Endothelial cell of umbilical vein (primary cell): ENCODE results near the gene TMEM125. TPM values are rescaled to one million over a fixed set of nuclear protein-coding genes. Genes with fewer than 3 reads are reported as not detected.

Experiments used
- BruUV-seq: library from RNA; stranded (reverse); fragments of 400-500 nt; replicated peaks from 2 replicates; lab custom pipeline; 2021; lab: Mats Ljungman, UMichigan
- CTCF ChIA-PET: fragments of 300-600, 350-600 bp; sonication (Branson Sonifier 250); formaldehyde crosslinking; loops from one replicate; lab custom pipeline; 2021; ENCODE audit warnings: antibody characterized with exemption, inconsistent platforms; lab: Charles Lee
- POLR2A ChIA-PET: fragments of 300-600, 350-600 bp; sonication (Branson Sonifier 250); formaldehyde crosslinking; loops from one replicate; lab custom pipeline; 2021; ENCODE audit warnings: antibody characterized with exemption, inconsistent platforms; lab: Charles Lee
- DNase-seq: peaks from one replicate; pipeline ENCODE4 v3.0.0-alpha.2; 2011; ENCODE audit warnings: low read depth, low spot score
- FAIRE-seq: peaks from 2 replicates; lab custom pipeline; 2011; peaks lifted over from hg19 to GRCh38; lab: Jason Lieb, UNC
- H2AFZ ChIP-seq: 2 replicates; pipeline ENCODE4 v1.6.0; 2012; ENCODE audit warnings: low read depth, low read length, control low read depth, inconsistent platforms
- H3K27ac ChIP-seq: 2 replicates; pipeline ENCODE4 v1.5.1; 2011; ENCODE audit warnings: low read depth, mild to moderate bottlenecking, control low read depth, low read length, moderate library complexity; ENCODE audit not compliant: insufficient read depth
- H3K27me3 ChIP-seq, 2 experiments: 2 replicates each; pipeline versions ENCODE4 v1.6.0 to v1.6.1; 2011; ENCODE audit warnings: low read length in 2 of 2, mixed read lengths in 1 of 2; ENCODE audit not compliant: control insufficient read depth in 2 of 2, insufficient read depth in 2 of 2
- H3K36me3 ChIP-seq, 2 experiments: 2 replicates in 1 of 2; 3 replicates in 1 of 2; pipeline ENCODE4 v1.5.1; 2011; ENCODE audit warnings: low read length in 2 of 2, mild to moderate bottlenecking in 1 of 2, moderate library complexity in 1 of 2; ENCODE audit not compliant: control insufficient read depth in 2 of 2, insufficient read depth in 2 of 2; ENCODE audit errors: extremely low read depth in 1 of 2
- H3K4me1 ChIP-seq: 3 replicates; pipeline ENCODE4 v1.5.1; 2011; ENCODE audit warnings: mild to moderate bottlenecking, low read length; ENCODE audit not compliant: control insufficient read depth, insufficient read depth; ENCODE audit errors: extremely low read depth
- H3K4me2 ChIP-seq: 2 replicates; pipeline ENCODE4 v1.6.1; 2011; ENCODE audit warnings: low read length, control low read depth, mixed read lengths; ENCODE audit not compliant: insufficient read depth
- H3K4me3 ChIP-seq, 3 experiments: fragments of 200-600 bp in 1 of 3; sonication (generic), shearing (Covaris generic) in 1 of 3; replicated peaks in 1 of 3; 2 replicates each; pipeline ENCODE4 v1.5.1; 2011 to 2016; ENCODE audit warnings: control low read depth in 3 of 3, low read length in 3 of 3, mild to moderate bottlenecking in 2 of 3, inconsistent platforms in 1 of 3, low read depth in 1 of 3, moderate library complexity in 1 of 3; ENCODE audit not compliant: insufficient read depth in 1 of 3
- H3K79me2 ChIP-seq: 2 replicates; pipeline ENCODE4 v1.6.0; 2012; ENCODE audit warnings: low read length, inconsistent platforms; ENCODE audit not compliant: control insufficient read depth, insufficient read depth
- H3K9ac ChIP-seq: replicated peaks from 2 replicates; pipeline ENCODE3; 2011; ENCODE audit warnings: low read length, control low read depth; ENCODE audit not compliant: insufficient read depth; ENCODE audit errors: extremely low read depth
- H3K9me1 ChIP-seq: replicated peaks from 3 replicates; pipeline ENCODE4 v1.6.0; 2011; ENCODE audit warnings: mild to moderate bottlenecking, low read length; ENCODE audit not compliant: control insufficient read depth, insufficient read depth; ENCODE audit errors: extremely low read depth
- H3K9me3 ChIP-seq: replicated peaks from 2 replicates; pipeline ENCODE4 v1.5.1; 2012; ENCODE audit warnings: low read length, inconsistent platforms; ENCODE audit not compliant: control insufficient read depth, insufficient read depth
- H4K20me1 ChIP-seq: replicated peaks from 2 replicates; pipeline ENCODE3; 2011; ENCODE audit warnings: mild to moderate bottlenecking, low read length; ENCODE audit not compliant: control insufficient read depth, insufficient read depth; ENCODE audit errors: extremely low read depth
- EZH2 ChIP-seq: IDR thresholded peaks from 2 replicates; pipeline ENCODE4 v1.6.1; 2012; ENCODE audit warnings: borderline replicate concordance, low read depth, mild to moderate bottlenecking, moderate library complexity, low read length, inconsistent platforms; ENCODE audit not compliant: severe bottlenecking
- FOS ChIP-seq: IDR thresholded peaks from 2 replicates; pipeline ENCODE4 v1.6.1; 2011; ENCODE audit warnings: mild to moderate bottlenecking, low read length, moderate library complexity, borderline replicate concordance; ENCODE audit not compliant: insufficient read depth
- GATA2 ChIP-seq: IDR thresholded peaks from 2 replicates; pipeline ENCODE4 v1.7.0; 2011; ENCODE audit warnings: low read depth, mild to moderate bottlenecking, moderate library complexity, mixed read lengths, low read length; ENCODE audit not compliant: insufficient read length, insufficient read depth
- JUN ChIP-seq: IDR thresholded peaks from 2 replicates; pipeline ENCODE4 v1.6.1; 2011; ENCODE audit warnings: borderline replicate concordance, low read depth; ENCODE audit not compliant: insufficient read length, insufficient read depth
- MYC ChIP-seq: IDR thresholded peaks from one replicate; pipeline ENCODE4 v1.6.1; 2011; ENCODE audit warnings: mild to moderate bottlenecking, low read depth, low read length
- POLR2A ChIP-seq: IDR thresholded peaks from 2 replicates; pipeline ENCODE4 v1.6.1; 2012; ENCODE audit warnings: low read depth, mild to moderate bottlenecking, control low read depth, low read length
- POLR2AphosphoS5 ChIP-seq: IDR thresholded peaks from 2 replicates; pipeline ENCODE4 v1.6.1; 2012; ENCODE audit warnings: low read depth, mild to moderate bottlenecking, control low read depth, low read length, moderate library complexity; ENCODE audit not compliant: insufficient read depth
- dilution Hi-C: fragments of 300-500 bp; cut with MboI; formaldehyde crosslinking; loops from one replicate; pipeline ENCODE4 v1.15.0; 2019; ENCODE audit warnings: low sequenced_read_pairs; ENCODE audit not compliant: extremely low pct_ligation_motif_present
- intact Hi-C: fragments of 100-400 bp; cut with micrococcal nuclease; formaldehyde crosslinking; loops from one replicate; pipeline ENCODE4 v1.10.0; 2022
- polyA plus RNA-seq, 4 experiments: library from polyadenylated mRNA; depleted of rRNA in 3 of 4; stranded (reverse) in 3 of 4; unstranded in 1 of 4; fragments of >200 nt; gene quantifications; 2 replicates each; pipeline versions ENCODE4 v1.2.1 to v1.2.3, GENCODE V29; 2011 to 2012; ENCODE audit warnings: missing spikeins in 1 of 4
- total RNA-seq: library from RNA; stranded (reverse); gene quantifications from 2 replicates; pipeline ENCODE4 v1.2.3, GENCODE V29; 2021
- TF ChIP-seq, protein P1 (sequence below), 2 donors: IDR thresholded peaks; 1 replicate in 1 of 2; 2 replicates in 1 of 2; pipeline ENCODE4 v1.5.1; 2011; ENCODE audit warnings: low read length in 2 of 2, mild to moderate bottlenecking in 2 of 2, moderate library complexity in 2 of 2, control low read depth in 1 of 2, inconsistent platforms in 1 of 2, low read depth in 1 of 2; ENCODE audit not compliant: insufficient read depth in 1 of 2; ENCODE audit errors: extremely low read depth in 1 of 2
- TF ChIP-seq, protein P2 (sequence below): IDR thresholded peaks from 2 replicates; pipeline ENCODE4 v1.6.1; 2011; ENCODE audit not compliant: insufficient read depth, insufficient read length

TMEM125 gene
- total and polyA plus RNA-seq, 2 donors (not counting 3 experiments of a cell fraction or from before 2014, with no cell fraction given): 0.17 TPM; not detected in 1

DNA sequence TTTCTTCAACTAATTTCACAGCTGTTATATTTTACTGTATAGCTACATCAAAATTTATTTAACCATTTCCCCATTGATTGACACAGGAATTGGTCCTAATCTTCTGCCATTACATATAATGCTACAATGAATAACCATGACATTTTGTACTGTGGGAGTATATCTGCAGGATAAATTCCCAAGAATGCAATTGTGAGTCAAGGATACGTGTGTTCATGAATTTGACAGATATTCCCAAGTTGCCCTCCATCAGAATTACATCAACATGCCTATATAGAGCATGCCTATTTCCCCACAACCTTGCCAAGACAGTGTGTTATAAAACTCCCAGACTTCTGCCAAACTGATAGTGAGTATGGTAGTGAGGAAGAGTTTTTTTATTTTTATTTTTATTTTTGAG lies 28.3 kb downstream of the TMEM125 start:
- DNase-seq (no peak), FAIRE-seq (no peak)
- Histone ChIP-seq H3K4me3 (no peak overlapping the region), H3K79me2 (peaks cover 23% of the 10 kb centered on the region), H3K9ac (no peak overlapping the region), H3K27me3 (no peaks in the 10 kb centered on the region), H2AFZ (no peak overlapping the region), H3K4me2 (no peak overlapping the region), H3K9me3 (no peaks in the 10 kb centered on the region), H3K9me1 (no peaks in the 10 kb centered on the region), H3K36me3 (peaks cover 0 to 4% of the 10 kb centered on the region in 2 experiments), H4K20me1 (no peaks in the 10 kb centered on the region), H3K27ac (no peak overlapping the region), H3K4me1 (peaks cover 47% of the 10 kb centered on the region)
- dilution Hi-C loops: no loop called here
- CTCF ChIA-PET: no interaction called here
- TF ChIP-seq JUN (no peak), POLR2A (no peak), GATA2 (no peak), POLR2AphosphoS5 (no peak), FOS (no peak), MYC (no peak), EZH2 (no peak)
- TF ChIP-seq, protein P1, sequence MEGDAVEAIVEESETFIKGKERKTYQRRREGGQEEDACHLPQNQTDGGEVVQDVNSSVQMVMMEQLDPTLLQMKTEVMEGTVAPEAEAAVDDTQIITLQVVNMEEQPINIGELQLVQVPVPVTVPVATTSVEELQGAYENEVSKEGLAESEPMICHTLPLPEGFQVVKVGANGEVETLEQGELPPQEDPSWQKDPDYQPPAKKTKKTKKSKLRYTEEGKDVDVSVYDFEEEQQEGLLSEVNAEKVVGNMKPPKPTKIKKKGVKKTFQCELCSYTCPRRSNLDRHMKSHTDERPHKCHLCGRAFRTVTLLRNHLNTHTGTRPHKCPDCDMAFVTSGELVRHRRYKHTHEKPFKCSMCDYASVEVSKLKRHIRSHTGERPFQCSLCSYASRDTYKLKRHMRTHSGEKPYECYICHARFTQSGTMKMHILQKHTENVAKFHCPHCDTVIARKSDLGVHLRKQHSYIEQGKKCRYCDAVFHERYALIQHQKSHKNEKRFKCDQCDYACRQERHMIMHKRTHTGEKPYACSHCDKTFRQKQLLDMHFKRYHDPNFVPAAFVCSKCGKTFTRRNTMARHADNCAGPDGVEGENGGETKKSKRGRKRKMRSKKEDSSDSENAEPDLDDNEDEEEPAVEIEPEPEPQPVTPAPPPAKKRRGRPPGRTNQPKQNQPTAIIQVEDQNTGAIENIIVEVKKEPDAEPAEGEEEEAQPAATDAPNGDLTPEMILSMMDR (IDR thresholded peaks at IDR 0.05; ENCODE audit: extremely low read depth in 1 of 2, insufficient read depth in 1 of 2, low read depth in 1 of 2, low read length in 2 of 2): no peak
- TF ChIP-seq, protein P2, sequence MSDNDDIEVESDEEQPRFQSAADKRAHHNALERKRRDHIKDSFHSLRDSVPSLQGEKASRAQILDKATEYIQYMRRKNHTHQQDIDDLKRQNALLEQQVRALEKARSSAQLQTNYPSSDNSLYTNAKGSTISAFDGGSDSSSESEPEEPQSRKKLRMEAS: no peak
- no TSS peak for BruUV-seq
- POLR2A ChIA-PET: no interaction called here
- intact Hi-C loops: no loop called here
